ENCODE measurements around the gene LAMC3.

- no peak for TF ChIP-seq CTCF (IDR thresholded peaks at IDR 0.05)
- TF ChIP-seq REST (IDR thresholded peaks at IDR 0.05; ENCODE audit: low read depth, low read length): no peak
- no peak for TF ChIP-seq NRF1 (IDR thresholded peaks at IDR 0.05; ENCODE audit: low read depth, low read length)
- TF ChIP-seq POLR2AphosphoS5 (IDR thresholded peaks at IDR 0.05; ENCODE audit: low read depth, low read length): no peak
- TF ChIP-seq FOXJ3 (CRISPR knock-in tag; IDR thresholded peaks at IDR 0.05): no peak
- TF ChIP-seq FOXM1 (IDR thresholded peaks at IDR 0.05; ENCODE audit: low read depth): no peak
- no peak for TF ChIP-seq RXRA (IDR thresholded peaks at IDR 0.05; ENCODE audit: borderline replicate concordance, low read depth)
- no peak for TF ChIP-seq YY1 (IDR thresholded peaks at IDR 0.05; ENCODE audit: low read depth)
- no peak for TF ChIP-seq USF1 (IDR thresholded peaks at IDR 0.05; ENCODE audit: borderline replicate concordance, low read depth)
- no peak for TF ChIP-seq RFX5 (IDR thresholded peaks at IDR 0.05; ENCODE audit: low read length)
- TF ChIP-seq JUND (IDR thresholded peaks at IDR 0.05): no peak
These were observed 34.3 kb upstream of the LAMC3 start for GRCh38 chr9:130974697-130975096.

Data from SK-N-SH (cell line).